GM20431 (cell line): ENCODE measurements around the gene PPP2R3A.

Experiments
- in situ Hi-C: fragments of 300-500 bp; cut with MseI, MboI; formaldehyde crosslinking; loops from one replicate; pipeline ENCODE4 v1.15.0; 2020; ENCODE audit warnings: low sequenced_read_pairs; ENCODE audit not compliant: unreplicated experiment

PPP2R3A gene

DNA sequence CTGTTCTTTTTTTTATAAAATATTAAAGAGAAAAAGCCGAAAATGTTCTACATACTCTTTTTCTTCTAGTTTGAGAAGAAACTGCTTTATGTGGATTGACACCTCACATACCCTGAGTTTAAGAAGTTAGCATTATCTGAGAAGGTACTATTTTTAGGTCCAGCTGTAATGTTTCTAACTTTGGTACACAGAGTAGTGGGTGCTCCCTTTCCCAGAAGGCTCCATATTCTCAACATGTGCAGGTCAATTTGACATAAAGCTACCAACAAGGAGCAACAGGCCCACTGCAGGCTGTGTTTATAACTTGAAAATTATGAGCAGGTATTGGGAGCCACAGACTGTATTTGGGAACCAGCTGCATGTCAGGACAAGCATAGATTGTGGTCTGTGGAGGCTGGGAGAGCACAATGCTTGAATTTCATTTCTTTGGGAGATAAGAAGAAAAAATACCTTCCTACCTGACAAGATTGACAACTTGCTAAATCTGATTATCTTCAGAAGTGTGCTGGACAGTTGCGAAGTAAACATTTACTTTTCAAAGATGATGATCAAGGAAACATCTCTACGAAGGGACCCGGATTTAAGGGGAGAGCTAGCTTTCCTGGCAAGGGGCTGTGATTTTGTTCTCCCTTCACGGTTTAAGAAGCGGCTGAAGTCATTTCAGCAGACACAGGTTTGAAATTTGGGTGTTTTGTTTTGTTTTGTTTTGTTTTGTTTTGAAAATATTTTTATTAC, 57.2 kb downstream of the PPP2R3A start:
- in situ Hi-C loops: no loop called here

DNA sequence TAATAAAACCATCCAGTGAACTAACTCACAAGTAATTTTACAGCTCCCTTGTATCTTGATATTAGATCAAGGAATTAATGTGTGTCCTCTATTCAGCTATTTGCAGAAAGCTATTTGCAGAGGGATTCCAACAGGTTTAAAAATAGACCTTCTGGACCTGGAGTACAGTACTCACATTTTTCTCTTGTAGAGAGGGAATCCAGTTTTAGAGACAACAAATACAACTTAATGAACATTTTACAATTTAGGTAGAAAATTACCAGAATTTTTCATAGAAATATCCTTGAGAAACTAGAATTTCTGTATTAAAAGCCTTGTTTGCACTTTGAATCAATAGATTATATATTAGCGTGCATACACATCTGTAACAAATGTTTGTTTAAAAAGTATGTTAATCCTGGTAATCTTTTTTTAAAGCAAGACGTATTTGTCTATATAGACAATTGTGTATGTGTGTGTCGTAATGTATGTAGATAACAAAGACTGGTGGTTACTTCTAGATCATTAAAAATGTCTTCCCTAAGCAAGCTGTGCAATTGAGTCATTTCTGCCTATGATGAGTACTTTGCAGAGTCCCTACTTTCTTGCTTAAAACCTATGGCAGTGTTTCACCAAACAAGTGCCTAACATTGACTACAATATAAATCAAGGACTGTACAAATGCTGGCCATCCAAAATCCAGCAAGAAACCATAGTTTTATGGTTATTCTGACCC, 57.9 kb downstream of the PPP2R3A start:
- in situ Hi-C loops: no loop called here

DNA sequence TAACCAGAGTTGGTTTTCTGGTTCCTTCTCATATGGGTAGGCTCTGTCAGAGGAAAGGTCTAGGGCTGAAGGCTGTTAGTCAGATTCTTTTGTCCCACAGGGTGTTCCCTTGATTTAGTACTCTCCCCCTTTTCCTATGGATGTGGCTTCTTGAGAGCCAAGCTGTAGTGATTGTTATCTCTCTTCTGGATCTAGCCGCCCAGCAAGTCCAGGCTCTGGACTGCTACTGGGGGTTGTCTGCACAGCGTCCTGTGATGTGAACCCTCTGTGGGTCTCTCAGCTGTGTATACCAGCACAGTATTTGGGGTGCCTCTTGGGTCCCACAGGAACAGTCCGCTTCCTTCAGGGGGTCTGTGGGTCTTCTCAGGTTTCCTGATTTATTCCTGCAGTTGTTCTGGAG, 70.8 kb downstream of the PPP2R3A start:
- in situ Hi-C loops: no loop called here

DNA sequence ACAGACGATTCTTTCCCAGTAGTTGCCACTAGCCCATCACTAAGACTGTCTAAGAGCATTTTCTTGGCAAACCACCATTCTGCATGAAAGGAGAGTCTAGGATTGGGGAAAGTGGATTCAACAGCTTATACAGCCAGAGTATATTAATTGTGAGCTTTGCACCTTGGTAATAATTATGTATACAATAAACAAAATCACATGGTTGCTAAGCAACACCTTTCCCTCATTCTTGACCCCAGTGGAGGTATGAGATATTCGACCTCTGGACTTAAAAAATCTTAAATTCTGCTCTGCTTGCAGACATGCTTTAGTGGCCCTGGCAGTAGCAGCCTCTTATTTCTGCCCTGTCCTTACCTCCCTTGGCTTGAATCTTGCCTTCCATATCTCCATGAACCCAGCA, 73.1 kb downstream of the PPP2R3A start:
- in situ Hi-C loops: no loop called here

DNA sequence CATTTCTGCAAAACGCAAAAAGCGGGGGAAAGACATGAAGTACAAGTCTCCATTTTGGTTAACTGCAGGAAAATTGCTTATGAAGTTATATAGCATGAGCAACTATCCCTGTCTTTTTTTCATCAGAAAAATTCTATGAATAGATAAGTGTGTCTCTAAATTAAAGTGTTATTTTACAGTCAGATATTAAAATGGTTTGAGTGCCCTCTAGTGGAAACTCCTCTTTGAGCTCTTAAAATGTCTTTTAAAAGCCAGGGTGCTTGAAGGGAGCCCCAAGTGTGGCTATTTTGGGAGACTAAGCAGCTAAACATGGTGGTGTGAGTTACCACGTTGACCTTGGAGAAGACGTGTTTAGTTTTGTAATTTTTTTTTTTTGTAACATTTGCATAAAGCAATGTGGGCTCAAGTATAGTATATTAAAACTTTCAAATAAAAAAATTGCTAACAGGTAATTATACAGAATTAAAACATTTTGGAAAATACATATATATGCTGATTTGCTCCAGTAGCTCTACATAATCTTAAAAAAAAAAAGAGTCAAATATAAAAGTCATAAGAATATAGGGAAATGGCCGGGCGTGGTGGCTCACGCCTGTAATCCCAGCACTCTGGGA, 77.2 kb downstream of the PPP2R3A start:
- in situ Hi-C loops: no loop called here

DNA sequence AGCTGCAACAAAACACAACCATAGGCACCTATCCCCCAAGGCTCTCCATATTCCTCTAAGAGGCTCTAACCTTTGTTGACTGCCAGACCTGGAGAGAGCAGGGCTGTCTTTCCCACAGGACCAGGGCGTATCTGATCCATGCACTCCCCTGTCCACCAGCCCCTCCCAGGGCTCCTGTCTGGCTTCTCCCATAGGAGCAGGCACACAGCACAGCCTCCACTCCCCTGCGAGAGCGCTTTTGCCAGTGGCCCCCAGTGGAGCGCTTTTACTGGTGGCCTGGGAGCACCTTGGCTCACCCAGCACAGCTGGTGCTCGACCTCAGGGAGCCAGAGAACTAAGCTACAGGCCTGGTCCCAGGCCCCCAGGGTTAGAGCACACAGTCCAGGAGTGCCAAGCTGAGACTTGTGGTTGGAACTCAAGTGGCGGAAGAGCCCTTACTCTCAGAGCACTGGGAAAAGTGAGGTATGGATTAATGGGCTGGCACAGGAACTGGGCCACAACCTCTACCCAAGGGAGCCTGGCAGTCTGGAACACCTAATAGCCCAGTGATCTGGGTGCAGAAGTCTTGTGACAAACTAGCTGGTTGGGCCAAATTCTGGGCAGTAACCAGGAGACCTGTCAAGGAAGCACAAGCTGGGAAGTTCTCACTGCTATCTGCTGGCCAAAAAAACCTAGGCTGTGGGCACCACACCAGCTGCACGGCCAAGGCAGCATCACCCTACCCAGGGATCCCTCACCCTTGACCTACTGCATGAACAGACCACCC, 79.6 kb downstream of the PPP2R3A start:
- in situ Hi-C loops: no loop called here

DNA sequence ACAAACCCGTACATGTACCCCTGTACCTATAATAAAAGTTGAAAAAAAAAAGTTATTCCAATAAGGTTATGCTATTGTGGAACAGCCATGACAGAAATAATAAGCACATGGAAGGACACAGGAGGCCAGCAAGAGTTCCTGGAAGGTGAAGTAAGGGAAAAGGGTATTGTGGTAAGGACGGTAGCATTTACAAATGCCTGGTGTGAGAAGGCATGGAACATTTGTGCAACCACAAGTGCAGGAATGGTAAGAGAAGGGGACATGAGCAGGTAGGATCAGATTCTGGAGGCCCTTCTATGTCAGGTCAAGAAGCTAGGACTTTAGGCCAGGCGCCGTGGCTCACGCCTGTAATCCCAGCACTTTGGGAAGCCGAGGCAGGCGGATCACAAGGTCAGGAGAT, 82.5 kb downstream of the PPP2R3A start:
- in situ Hi-C loops: no loop called here

DNA sequence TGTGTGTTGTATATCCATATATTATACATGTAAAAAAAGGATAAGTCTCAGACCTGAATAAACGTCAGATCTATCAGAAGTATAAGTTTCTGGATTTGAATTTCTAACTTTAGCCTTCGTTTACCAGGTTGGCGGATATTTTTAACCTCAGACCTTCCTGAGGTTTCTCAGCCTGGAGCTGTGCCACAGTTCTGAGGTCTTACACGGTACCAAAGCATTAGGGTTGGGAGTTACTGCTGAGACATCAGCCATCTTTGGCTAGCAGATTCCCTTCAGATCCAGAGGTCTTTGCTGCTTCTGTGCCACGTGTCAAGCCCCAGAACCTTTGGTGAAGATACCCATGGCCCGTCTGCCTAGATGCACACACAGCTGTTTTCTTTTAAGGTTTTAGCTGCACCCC, 84.7 kb downstream of the PPP2R3A start:
- in situ Hi-C loops: no loop called here

DNA sequence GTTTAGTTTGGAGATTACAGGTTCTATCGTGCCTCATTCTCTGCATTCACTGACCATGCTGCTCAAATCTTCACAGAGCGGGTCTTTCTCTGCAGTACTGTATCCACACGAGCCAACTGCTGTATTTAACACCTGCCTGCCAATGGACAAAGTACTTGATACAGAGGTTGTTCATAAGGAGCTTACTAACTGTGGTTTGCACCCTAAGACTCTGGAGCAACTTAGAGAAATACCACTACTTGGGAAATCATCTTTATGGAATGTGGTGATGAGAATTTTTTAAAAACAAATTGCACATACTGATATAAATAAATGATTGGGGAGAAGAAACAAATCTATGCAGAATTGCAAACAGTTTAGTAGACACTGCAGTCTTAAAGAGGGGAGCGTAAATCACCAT, 90.0 kb downstream of the PPP2R3A start:
- in situ Hi-C loops: no loop called here

DNA sequence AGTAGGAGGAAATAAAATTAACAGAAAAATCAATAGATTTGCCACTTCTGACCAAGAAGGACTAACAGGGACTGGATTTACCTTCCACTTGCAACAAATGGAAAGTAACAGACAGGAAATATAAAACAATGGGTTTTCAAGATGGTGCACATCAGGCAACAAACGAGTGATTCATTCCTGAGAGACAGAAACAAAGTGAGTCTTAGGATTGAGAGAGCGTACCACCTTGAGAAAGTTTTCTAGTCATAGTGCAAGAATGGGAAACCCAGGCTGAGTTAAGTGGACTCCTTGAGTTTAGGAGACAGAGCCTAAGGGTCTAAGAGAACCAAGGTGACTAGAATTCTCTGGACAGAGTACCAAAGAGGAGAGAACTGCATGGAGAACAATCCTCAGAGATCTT, 101.7 kb downstream of the PPP2R3A start:
- in situ Hi-C loops: no loop called here

DNA sequence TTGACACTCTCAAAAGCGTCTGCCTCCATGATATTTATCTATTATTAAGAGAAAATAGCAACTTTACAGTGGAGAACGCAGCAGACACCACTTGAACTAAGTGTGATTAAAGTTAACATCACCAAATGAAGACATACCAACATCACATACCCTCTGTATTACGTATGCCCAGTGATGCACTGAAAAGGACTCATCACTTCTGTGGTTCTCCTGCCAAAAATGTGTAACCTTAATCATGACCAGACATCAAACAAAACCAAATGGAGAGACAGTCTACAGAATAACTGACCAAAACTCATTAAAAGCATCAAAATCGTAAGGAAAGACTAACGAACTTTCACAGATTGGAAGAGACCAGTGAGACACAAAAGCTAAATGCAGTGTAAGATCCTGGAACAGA, 103.2 kb downstream of the PPP2R3A start:
- in situ Hi-C loops: no loop called here

DNA sequence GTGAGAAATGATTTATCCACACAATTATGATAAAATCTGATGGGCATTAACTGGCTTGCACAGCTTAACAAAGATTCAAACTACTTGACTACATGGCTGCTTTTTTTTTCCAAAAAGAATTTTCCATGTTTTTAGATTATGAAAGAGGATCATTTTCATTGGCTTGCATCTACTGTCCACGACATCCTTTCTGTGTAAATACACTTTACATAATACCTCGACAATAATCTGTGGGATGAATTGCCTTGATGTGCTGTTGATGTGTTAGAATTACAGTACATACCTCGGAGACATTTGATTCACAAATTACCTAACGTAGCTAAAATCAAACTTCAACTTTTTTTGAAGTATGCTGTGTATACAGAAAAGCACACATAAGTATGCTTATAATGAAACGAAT, 104.4 kb downstream of the PPP2R3A start:
- in situ Hi-C loops: loop anchor here (10.0 kb wide), 1 partner anchor 945 kb away; no protein-coding TSS in a partner anchor

DNA sequence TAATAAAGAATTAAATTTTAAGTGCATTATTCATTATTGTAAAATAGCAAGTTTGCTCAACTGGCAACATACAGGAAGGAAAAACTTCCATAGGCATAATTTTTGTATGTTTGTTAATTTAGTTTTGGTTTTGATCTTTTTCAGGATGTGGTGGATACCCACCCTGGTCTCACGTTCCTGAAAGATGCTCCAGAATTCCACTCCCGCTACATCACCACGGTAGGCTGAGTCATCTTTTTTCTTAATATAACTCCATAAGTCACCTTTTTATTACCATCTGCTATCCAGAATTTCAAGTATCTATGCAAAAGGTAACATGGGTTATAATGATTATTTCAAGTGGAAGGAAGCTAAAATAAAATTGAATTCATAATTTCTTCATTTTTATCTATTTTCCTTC, 104.8 kb downstream of the PPP2R3A start:
- in situ Hi-C loops: loop anchor here (10.0 kb wide), 1 partner anchor 944 kb away; no protein-coding TSS in a partner anchor

DNA sequence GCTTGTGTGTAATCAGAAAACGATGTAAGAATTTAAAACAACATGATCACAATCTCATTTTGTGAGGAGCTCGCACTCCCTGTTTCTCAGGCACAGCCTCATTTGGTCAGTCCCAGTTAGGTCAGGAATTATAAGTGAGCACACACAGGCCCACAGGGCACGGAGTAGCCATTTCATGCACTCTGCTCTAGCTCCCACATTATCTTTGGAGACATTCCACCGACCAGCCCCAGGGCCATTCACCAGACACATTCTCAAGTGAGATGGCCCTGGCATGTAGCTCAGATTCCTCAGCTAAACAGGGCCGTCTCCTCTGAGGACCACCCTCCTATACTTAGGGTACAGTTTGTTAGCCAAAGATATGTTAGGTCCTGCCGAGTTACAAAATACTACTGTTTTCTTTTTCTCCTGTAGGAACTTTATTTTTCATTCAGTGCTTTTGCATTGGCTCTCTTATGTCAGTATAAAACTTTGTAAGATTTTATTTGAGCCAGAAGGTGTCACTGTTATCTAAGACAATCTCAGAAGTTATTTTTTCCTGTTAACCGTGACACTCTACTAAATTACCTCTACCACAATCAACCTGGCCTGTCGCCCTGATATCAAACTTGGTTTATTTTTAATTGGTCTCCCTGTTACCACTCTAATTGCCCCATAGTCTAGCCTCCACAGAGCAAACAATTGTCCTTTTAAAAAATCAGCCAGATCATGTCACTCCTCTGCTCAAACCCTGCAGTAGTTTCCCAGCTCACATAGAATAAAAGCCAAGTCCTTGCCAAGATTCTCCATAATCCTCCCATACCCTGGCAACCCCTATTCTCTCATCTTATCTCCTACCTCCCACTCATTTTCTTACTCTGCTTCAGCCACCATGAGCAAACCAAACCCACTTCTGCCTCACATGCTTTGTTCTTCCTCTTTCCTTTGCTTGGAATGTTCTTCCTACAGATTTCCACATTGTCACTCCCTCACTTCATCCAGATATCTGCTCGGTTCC, 105.7 kb downstream of the PPP2R3A start:
- in situ Hi-C loops: loop anchor here (10.0 kb wide), 1 partner anchor 944 kb away; no protein-coding TSS in a partner anchor

DNA sequence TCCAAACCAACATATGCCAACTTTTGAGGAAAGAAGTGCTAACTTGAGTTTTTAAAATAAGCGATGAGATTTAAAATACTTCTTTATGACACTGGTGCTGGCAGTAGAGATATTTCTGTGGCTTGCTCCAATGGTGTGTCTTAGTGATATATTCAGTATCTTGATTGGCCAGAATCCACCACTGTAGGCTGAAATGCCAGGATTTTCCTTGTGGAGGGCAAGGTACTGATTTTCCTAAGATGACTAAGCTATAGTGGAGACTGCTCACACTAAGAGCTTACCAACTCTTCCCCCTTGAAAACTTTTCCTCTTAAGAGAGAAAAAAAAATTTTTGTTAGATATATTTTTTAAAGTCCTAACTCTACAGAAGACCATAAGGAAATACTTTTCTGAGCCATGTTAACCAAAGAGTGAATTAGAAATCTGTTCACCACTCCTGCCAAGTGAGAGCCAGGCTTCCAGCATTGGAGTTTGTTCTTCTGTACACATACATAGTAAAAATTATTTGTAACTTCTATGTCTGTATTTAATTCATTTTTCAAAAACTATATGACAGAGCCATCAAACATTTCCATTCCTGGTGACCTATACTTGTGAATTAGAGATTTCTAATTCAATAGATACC, 109.1 kb downstream of the PPP2R3A start:
- in situ Hi-C loops: loop anchor here (10.0 to 25.0 kb wide), 3 partner anchors 188 to 940 kb away; partner anchors contain the start of genes PCCB and STAG1

DNA sequence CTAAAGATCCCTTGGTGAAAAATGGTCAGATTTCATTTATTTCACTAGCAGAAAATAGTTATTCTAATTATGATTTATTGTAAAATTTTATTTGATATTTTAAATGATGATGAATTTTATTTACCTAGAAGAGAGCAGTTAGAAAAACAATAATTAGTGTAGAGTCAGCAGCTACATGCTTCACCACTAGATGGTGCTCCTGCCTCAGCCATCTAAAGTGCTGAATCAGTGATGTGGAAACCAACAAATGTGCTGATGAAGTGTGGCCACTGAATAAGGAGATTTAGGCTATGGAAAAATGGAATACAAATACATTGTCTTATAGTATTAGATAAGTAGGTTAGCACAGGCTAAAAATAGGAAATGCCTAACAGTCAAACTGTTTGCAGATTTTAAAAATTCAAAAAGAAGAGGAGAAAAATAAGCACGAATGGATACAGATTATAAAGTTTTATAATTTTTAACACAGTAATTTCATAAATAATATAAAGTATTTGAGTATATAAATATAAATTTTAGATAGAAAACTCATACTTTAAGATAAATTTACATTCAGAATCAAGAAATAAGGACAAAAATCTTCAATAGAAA, 109.8 kb downstream of the PPP2R3A start:
- in situ Hi-C loops: loop anchor here (10.0 to 25.0 kb wide), 3 partner anchors 187 to 939 kb away; partner anchors contain the start of genes PCCB and STAG1

DNA sequence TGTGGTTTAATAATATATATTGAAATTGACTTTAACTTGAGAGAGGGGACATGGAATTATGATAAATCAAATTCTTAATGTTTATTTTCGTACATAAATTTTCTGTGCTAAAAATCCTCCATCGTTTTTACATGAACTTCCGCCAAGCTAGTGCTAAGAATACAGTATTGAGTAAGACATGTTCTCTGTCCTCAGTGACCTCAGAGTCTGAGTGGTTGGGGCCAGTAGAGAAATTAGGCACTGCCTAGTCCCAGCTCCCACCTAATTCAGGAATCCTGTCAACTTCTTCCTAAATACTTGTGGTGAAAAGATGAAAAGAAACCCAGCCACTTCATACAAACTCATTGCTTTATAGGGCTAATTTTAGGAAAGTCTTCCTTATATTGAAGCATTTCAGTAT, 110.3 kb downstream of the PPP2R3A start:
- in situ Hi-C loops: loop anchor here (10.0 to 25.0 kb wide), 3 partner anchors 186 to 939 kb away; partner anchors contain the start of genes PCCB and STAG1
